Suprapubic skin (tissue), 4 donors: ENCODE results near the gene GDPD2. TPM values are rescaled to one million over a fixed set of nuclear protein-coding genes. Genes with fewer than 3 reads are reported as not detected.
"Not testable (repeated sequence)": the region's sequence is repeated elsewhere in the genome, so short reads cannot be mapped to it uniquely, and the experiment has no call there.

Experiments used
- DNase-seq, 2 donors: peaks; one replicate each; pipeline ENCODE4 v3.0.0-alpha.2; 2019; ENCODE audit warnings: low spot score in 2 of 2
- H3K27ac ChIP-seq: fragments of 200-600 bp; sonication (generic); one replicate; pipeline ENCODE4 v1.5.1; 2019
- H3K27me3 ChIP-seq: fragments of 200-600 bp; sonication (generic); one replicate; pipeline ENCODE4 v1.5.1; 2019
- H3K36me3 ChIP-seq: fragments of 200-600 bp; sonication (generic); one replicate; pipeline ENCODE4 v1.5.1; 2019
- H3K4me1 ChIP-seq: fragments of 200-600 bp; sonication (generic); one replicate; pipeline ENCODE4 v1.5.1; 2019
- H3K4me3 ChIP-seq: fragments of 200-600 bp; sonication (generic); one replicate; pipeline ENCODE4 v1.5.1; 2019; ENCODE audit warnings: mild to moderate bottlenecking
- H3K9me3 ChIP-seq: fragments of 200-600 bp; sonication (generic); one replicate; pipeline ENCODE4 v1.5.1; 2019
- EP300 ChIP-seq: sonication (generic); formaldehyde crosslinking; IDR thresholded peaks from one replicate; pipeline ENCODE4 v1.6.1; 2017; ENCODE audit warnings: antibody characterized with exemption
- POLR2A ChIP-seq, 2 donors: fragments of 450-650 bp; IDR thresholded peaks; one replicate each; pipeline ENCODE4 v1.6.1; 2017; ENCODE audit warnings: antibody characterized with exemption in 2 of 2, mild to moderate bottlenecking in 2 of 2, moderate library complexity in 2 of 2
- POLR2AphosphoS5 ChIP-seq, 3 donors: sonication (generic); formaldehyde crosslinking; IDR thresholded peaks; one replicate each; pipeline ENCODE4 v1.6.1; 2017; ENCODE audit warnings: antibody characterized with exemption in 3 of 3
- WGBS: methylation state at CpG from one replicate; pipeline ENCODE4 v1.1.5; 2018; 5-methylcytosine and 5-hydroxymethylcytosine counted together
- total RNA-seq, 4 donors: library from RNA; depleted of rRNA; stranded (reverse); fragments of >200 nt; gene quantifications; one replicate each; pipeline ENCODE4 v1.1.0, GENCODE V29; 2016
- TF ChIP-seq, protein P1 (sequence below), 2 donors: fragments of 200-600 bp in 1 of 2; fragments of 450-650 bp in 1 of 2; sonication (generic) in 1 of 2; IDR thresholded peaks; one replicate each; pipeline ENCODE4 v1.5.1; 2016 to 2019; ENCODE audit warnings: antibody characterized with exemption in 2 of 2, mild to moderate bottlenecking in 1 of 2, moderate library complexity in 1 of 2

The GDPD2 gene, protein sequence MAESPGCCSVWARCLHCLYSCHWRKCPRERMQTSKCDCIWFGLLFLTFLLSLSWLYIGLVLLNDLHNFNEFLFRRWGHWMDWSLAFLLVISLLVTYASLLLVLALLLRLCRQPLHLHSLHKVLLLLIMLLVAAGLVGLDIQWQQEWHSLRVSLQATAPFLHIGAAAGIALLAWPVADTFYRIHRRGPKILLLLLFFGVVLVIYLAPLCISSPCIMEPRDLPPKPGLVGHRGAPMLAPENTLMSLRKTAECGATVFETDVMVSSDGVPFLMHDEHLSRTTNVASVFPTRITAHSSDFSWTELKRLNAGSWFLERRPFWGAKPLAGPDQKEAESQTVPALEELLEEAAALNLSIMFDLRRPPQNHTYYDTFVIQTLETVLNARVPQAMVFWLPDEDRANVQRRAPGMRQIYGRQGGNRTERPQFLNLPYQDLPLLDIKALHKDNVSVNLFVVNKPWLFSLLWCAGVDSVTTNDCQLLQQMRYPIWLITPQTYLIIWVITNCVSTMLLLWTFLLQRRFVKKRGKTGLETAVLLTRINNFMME
- 10 to 100 TPM; 15.8 to 68.7 (median 44.7) TPM for total RNA-seq

- no peak for TF ChIP-seq EP300
- TF ChIP-seq POLR2AphosphoS5 (IDR thresholded peaks at IDR 0.05) = no peak
- TF ChIP-seq, protein P1, sequence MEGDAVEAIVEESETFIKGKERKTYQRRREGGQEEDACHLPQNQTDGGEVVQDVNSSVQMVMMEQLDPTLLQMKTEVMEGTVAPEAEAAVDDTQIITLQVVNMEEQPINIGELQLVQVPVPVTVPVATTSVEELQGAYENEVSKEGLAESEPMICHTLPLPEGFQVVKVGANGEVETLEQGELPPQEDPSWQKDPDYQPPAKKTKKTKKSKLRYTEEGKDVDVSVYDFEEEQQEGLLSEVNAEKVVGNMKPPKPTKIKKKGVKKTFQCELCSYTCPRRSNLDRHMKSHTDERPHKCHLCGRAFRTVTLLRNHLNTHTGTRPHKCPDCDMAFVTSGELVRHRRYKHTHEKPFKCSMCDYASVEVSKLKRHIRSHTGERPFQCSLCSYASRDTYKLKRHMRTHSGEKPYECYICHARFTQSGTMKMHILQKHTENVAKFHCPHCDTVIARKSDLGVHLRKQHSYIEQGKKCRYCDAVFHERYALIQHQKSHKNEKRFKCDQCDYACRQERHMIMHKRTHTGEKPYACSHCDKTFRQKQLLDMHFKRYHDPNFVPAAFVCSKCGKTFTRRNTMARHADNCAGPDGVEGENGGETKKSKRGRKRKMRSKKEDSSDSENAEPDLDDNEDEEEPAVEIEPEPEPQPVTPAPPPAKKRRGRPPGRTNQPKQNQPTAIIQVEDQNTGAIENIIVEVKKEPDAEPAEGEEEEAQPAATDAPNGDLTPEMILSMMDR (IDR thresholded peaks at IDR 0.05) = no peak
- no peak for TF ChIP-seq POLR2A (IDR thresholded peaks at IDR 0.05)
- Histone ChIP-seq H3K27ac (no peak within 1 kb of the TSS), H3K4me1 (no peaks in the 10 kb centered on the region), H3K4me3 (peak within 1 kb of the TSS; percentile 10), H3K36me3 (no peaks in the 10 kb centered on the region), H3K27me3 (no peaks in the 10 kb centered on the region), H3K9me3 (no peaks in the 10 kb centered on the region)
- DNase-seq = no peak
- 38% methylated on average over 4 of the region's 11 CpGs for WGBS
Measured at GRCh38 chrX:70422851-70423341, at the start of gene GDPD2. GDPD2 (plus strand) TSS chrX:70423314; CDS start chrX:70424985, 1,671 bp downstream.

GRCh38 chrX:70386235-70386634, 36.9 kb upstream of the GDPD2 start:
- 57% methylated on average over 2 of the region's 2 CpGs for WGBS
- no peaks in the 10 kb centered on the region for H3K27me3 ChIP-seq
- no peaks in the 10 kb centered on the region for H3K9me3 ChIP-seq
- TF ChIP-seq EP300 (no peak), POLR2AphosphoS5 (IDR thresholded peaks at IDR 0.05) (no peak), POLR2A (IDR thresholded peaks at IDR 0.05) (no peak)
- TF ChIP-seq, protein P1 (IDR thresholded peaks at IDR 0.05) = no peak
- H3K4me3 ChIP-seq = no peak overlapping the region
- H3K4me1 ChIP-seq = no peaks in the 10 kb centered on the region
- DNase-seq = no peak
- H3K36me3 ChIP-seq = no peaks in the 10 kb centered on the region
- H3K27ac ChIP-seq = no peak overlapping the region

DNA sequence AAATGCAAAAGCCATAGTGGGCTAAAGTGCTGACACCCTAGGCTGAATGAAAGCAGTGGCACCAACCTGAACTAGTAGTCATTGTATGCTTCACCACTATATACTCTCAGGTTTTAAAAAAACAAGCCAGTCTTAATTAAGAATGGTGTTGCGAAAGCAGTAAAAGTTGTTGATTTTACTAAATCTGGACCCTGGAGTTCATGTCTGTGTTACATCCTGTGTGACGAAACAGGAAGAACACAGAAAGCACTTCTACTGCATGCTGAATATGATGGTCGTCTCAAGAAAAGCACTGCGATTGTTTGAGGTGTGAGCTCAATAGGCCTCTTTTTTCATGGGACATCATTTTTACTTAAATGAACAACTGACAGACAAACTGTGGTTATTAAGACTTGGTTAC, 24.2 kb upstream of the GDPD2 start:
- Histone ChIP-seq H3K36me3 (no peaks in the 10 kb centered on the region), H3K9me3 (no peaks in the 10 kb centered on the region), H3K4me1 (no peaks in the 10 kb centered on the region), H3K27ac (no peak overlapping the region), H3K4me3 (no peak overlapping the region), H3K27me3 (no peaks in the 10 kb centered on the region)
- TF ChIP-seq, protein P1 (IDR thresholded peaks at IDR 0.05) = no peak
- TF ChIP-seq EP300 = no peak
- no peak for TF ChIP-seq POLR2AphosphoS5 (IDR thresholded peaks at IDR 0.05)
- no peak for TF ChIP-seq POLR2A (IDR thresholded peaks at IDR 0.05)
- 79% methylated on average over 4 of the region's 4 CpGs for WGBS
- DNase-seq = no peak

GRCh38 chrX:70400181-70400580, 22.9 kb upstream of the GDPD2 start:
- DNase-seq, H3K9me3 ChIP-seq, H3K27ac ChIP-seq, H3K27me3 ChIP-seq, H3K4me3 ChIP-seq, H3K36me3 ChIP-seq, H3K4me1 ChIP-seq: not testable (repeated sequence)
- WGBS = 98% methylated on average over 2 of the region's 3 CpGs

DNA sequence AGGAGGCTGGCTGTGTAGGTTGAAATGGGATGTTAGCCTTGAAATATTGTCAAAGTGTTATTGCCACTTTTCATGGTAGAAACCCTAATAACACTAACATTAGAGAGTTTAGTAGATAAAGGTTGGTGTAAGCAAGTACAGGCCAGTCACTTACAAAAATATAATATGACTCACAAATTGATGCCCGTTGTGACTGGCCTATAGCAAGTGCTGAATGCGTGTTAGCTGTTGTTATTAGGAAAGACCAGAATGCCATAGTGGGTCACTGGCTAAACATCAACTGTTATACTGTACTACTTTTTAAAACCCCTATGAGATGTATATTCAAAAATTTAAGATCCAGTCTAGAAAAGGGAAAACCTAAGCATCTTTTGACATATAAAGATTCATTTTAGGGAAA, 20.4 kb upstream of the GDPD2 start:
- no peaks in the 10 kb centered on the region for H3K36me3 ChIP-seq
- no peak overlapping the region for H3K27ac ChIP-seq
- no peak for DNase-seq
- TF ChIP-seq, protein P1 (IDR thresholded peaks at IDR 0.05) = no peak
- TF ChIP-seq POLR2A (IDR thresholded peaks at IDR 0.05) (no peak), EP300 (no peak), POLR2AphosphoS5 (IDR thresholded peaks at IDR 0.05) (no peak)
- no peaks in the 10 kb centered on the region for H3K9me3 ChIP-seq
- no peaks in the 10 kb centered on the region for H3K4me1 ChIP-seq
- H3K27me3 ChIP-seq = no peaks in the 10 kb centered on the region
- WGBS = 67% methylated on average over 2 of the region's 2 CpGs
- no peak overlapping the region for H3K4me3 ChIP-seq
